Activated gamma-delta T cell treated with Interleukin-2 at 50 U/mL for 16 hours (primary cell): Measurements from ENCODE around the gene PDE6A.
A peak's percentile ranks its signal among the peaks of the same experiment; 100 is the strongest.

ENCODE experiments used
- DNase-seq: peaks from one replicate; pipeline ENCODE4 v3.0.0-alpha.2; 2020

The PDE6A gene

DNA sequence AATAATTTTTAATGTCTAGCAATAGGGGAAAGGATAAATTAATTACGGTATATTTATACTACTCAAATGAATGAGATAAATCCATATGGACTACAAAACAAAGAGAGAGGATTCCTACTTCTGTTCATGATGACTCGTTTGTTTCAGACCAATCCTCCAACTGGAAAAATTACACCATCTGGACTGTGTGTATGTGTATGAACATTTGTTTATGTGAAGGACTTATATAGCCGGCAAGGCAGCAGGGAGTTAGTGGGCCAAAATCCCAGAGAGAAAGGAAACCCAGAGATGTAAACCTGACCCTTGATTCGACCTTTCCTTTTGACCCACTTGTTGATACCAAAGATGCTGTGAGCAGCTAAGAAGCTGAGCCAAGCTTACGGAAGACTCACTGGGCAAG lies 20.1 kb downstream of the PDE6A start:
- no peak for DNase-seq

DNA sequence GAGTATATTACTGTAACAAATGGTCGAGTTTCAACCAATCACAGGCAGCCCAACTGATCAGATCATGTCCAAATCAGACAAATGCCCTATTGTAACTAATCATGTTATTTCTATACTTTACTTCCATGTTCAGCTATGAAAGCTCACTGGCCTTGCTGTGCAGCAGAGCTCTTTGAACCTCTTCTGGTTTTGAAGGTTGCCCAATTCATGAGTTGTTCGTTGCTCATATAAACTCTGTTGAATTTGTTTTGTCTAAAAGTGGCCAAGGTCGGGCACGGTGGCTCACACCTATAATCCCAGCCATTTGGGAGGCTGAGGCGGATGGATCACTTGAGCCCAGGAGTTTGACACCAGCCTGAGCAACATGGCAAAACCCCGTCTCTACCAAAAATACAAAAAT lies 21.6 kb downstream of the PDE6A start:
- DNase-seq, result no peak

DNA sequence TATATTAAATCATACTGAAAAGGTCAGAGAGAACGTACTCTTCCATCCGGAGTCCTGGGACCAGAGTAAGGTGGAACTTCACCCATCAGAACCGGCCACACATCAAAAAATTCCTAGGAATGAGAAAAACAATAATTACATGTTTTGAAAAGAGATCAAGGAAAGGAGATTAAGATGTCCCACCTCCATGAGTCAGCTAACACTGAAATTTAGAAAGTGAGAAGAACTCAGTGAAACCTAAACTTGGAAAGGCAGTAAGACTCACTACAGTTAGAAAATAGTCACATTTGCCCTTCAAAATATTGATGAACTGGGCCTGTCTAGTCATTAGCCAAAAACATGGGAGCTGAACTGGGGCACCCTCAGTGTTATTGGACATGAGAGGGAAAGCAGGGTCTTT lies 23.0 kb downstream of the PDE6A start:
- no peak for DNase-seq

DNA sequence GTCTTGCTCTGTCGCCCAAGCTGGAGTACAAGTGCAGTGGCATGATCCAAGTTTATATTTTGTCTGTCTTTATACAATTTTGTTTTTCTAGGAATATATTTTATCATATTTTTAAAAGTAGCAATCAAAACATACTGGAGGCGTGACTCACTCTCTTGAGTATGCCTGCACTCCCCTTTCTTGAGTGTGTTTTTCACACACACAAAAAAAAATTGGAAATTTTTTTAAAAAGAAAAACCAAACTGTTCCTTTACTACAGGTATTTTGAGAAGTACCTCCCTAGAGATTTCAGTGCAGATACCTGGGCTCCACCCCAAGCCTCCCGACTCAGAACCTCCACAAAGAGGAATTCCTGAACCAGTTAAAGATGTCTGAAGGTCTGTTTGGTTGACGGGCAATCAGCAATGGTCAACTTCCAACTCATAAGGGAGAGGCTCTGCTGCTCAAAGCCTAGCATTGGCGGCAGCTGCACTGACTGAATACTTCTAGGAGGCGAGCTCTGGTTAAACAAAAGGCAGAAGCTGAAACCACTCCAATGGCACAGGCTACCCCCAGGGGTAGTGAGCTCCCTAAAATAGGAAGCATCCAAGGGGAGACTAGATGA lies 27.4 kb downstream of the PDE6A start:
- DNase-seq, result no peak

DNA sequence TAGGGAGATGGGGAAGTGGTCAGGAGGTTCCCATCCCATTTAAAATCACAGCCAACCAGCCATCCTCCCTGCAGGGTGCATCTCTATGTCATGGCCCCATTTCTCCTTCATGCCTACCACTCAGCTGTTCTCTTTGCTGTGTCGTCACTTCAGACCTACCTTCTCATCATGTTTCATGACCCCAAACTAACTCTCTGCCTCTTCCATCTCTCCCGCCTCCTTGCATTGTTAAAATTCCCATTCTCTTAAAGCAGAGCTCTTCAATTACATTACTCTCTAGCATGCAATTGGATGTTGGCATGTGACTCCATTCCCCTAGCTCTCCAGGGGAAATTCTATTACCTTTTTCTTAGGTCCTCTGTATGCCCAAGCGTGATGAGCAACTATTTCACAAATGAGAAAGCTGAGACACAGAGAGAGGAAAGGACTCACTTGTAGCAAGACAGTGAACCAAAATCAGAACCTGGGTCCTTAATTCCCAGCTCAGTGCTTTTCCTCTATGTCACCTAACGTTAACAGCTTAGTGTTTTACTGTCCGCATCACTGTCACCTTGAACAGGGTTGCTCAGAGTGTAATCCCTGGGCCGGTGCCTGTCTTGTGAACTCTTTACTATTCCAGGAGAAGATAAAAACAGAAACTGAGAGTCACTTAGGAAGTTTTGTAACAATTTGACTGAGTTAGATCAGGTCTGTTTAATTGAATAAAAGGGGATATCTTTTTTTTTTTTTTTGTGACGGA lies 28.1 kb downstream of the PDE6A start:
- DNase-seq, result no peak

DNA sequence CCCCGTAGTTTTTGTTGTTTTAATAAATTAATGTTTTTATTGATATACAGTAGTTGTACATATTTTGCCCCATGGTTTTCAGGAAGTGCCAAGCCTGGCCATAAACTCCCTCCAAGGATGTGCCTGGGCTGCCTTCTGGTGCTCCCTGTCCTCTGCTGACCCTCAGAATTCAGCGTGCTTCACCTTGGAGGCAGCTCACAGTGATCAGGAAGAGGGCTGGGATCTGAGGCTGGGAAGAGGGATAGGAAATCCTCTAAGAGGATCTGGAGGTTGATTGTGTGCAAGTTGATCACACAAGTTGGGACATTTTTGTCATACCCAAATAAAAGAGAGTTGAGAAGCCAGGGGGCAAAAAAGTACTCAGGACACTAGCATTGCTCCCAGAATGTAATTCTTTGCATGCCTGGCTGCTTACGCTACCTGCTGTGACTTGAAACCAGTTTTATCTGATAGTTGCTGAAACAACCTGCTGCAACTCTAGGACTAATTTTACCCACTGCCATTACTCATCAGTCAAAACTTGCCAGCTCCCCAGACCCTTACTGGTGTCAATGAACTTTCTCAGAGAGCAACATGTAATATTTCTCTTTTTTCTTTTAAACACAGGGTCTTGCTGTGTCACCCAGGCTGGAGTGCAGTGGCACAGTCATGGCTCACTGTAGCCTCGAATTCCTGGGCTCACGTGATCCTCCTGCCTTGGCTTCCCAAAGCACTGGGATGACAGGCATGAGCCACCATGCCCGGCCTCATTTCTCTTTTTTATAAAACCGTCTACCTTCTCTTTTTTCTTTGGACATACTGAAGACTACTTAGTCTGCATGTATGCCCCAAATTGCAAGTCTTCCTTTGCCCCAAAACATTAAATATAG lies 29.0 kb downstream of the PDE6A start:
- no peak for DNase-seq

DNA sequence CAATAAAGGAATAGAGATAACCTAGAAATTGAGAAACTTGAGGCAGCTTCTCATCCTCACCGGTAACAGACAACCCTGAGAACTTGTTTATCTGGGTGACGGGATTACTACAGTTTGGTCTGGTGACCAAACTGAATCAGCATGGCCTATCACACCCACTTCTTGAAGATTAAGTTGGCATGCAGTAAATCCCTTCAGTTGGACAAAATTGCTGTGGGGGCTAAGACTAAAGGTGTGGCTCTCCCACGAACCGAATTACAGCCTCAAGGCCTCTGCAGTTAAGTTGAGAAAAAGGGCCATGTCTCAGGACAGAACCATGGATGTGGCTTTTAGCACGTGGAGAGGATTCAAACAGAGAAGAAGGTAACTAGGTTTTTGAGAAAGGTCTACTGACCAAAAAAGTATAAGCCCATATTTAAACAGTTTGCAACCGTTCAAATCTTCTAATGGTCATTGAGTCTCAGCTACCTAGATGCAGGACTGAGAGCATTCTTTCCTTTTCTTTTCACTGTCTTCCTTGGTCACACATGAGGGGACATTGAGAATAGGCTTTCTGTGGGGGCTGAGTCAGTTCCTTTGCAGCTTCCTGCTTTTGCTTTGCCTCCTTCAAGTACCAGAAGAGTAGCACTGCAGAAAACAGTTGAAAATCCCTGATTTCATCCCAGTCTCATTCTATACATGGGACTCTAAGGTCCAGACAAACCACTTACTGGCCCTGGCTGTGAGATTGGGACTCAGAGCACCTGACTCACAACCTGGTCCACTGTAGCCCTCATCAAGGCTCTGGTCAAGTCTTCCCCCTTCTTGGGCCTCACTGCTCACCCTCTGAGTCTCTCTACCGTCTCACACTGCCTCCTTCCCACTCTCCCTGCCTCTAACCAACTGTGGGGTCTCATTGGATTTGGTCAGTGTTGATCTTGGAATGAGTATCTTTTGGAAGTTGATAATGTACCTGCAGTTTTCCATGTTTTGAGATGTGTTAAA lies 30.9 kb downstream of the PDE6A start:
- DNase-seq, result no peak

DNA sequence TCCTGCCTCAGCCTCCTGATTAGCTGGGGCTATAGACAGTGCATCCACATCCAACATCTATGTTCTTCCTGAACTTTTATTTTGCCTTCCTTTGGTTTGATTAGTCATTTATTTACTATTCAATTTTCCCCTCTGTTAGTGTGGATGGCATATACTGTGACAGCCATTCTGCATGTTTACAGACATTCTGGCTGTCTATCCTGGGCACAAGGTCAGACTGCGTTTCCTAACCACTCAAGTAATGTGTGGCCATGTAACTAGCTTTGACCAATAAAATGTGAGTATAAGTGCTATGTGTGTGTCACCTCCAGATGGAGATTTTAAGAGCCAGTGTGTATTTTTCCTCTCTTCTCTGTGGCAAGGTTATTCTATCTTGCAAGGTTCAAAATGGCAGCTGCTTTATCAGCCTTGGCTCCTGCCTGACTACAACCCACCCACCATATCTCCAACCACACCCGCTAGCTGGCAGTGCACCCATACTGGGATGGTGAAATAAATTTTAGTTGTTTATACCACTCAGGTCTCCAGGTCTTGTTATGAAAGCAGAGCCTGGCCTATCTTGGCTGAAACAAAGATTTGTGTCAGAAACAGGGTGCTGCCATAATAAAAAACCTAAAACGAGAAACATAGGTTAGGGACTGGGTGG lies 32.2 kb downstream of the PDE6A start:
- DNase-seq, result no peak

DNA sequence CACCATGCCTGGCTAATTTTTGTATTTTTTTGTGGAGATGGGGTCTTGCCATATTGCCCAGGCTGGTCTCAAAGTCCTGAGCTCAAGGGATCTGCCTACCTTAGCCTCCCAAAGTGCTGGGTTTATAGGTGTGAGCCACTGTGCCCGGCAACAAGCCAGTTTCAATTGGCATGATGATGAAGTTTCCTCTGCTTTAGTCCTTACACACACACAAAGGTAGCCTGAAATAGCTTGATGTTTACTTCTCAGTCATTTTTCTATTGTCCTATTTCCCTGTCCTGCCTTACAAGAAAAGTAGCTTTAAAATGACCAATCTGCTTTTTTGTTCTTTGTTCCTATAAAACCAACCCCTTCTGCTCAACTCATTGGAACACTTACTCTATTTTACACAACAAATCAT lies 33.6 kb downstream of the PDE6A start:
- DNase-seq, result no peak

DNA sequence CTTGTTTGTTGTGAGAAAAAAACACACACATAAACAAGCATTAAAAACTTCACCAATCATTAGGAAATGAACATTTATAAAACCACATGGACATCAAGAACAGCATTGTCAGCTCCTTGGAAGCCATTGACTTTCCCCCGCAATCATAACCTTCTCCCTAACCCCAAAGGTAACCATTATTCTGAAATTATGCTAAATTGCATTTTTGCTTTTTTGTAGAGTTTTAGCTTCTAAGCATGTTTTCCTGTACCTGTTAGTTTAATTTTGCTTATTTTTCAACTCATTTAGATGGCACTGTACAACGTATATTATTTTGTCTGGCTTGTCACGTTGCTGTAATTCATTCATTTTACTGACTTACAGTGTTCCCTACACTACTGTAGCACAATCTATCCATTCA lies 36.8 kb downstream of the PDE6A start:
- no peak for DNase-seq

DNA sequence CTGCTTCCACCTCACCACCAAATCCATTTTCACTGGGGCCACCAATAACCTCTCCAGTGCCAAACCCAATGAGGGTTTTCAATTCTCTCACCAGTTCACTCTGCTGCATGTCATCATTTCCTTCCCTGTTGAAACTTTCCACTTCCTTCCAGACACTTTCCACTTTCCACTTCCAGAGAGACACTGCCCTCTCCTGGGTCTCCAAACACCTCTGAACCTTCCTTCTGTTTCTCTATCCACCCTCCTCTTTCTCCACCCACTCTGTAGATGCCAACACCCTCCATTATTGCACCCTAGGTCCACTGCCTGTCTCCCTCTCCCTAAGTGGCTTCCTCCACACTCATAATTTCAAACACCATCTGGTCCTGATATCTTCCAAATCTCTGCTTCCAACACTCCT lies 39.6 kb downstream of the PDE6A start:
- no peak for DNase-seq

DNA sequence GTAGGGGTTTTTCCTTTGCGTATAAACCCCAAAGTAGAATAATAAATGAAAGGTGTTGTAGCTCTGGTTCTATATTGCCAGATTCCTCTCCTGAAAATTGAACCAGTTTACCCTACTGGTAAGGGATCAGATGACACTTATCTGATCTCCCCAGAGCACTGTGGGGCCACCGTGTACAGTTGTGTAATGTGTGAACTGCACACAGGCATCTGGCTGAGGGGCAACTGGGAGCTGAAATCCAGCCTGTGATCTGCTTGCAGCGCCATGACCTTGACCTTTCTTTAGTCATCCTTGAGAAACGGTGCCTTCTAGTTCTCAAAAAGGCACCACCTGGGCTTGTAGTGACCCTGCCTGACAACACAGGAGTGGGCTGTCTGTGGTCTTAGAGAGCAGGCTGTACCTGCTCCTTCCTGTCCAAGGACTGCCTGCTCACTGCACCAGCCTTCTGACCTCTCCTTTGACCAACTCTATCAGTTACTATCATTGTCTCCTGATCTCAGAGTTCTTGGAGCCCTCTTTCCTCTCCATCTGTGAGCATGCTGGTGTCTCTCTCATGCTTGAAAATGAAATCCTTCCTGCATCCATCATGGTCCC lies 40.2 kb downstream of the PDE6A start:
- no peak for DNase-seq

DNA sequence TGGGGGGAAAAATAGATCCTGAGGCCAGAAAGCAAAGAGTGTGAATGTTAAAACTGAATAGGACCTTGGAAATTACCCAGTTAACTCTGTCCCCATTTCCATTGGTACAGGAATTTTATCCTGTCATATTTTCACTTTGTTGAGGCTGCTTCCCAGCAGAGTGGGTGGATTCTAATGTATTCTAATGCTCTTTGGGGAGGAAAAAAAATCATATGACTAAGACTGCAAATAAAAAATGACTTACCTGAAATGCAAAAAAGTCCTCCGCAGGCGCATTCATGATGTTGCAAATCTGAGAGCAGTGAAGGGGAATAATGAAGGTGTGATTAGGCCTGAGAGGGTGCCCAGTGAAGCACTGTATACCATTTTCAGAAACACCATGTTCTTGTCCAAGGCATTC lies 41.2 kb downstream of the PDE6A start:
- DNase-seq, result no peak

DNA sequence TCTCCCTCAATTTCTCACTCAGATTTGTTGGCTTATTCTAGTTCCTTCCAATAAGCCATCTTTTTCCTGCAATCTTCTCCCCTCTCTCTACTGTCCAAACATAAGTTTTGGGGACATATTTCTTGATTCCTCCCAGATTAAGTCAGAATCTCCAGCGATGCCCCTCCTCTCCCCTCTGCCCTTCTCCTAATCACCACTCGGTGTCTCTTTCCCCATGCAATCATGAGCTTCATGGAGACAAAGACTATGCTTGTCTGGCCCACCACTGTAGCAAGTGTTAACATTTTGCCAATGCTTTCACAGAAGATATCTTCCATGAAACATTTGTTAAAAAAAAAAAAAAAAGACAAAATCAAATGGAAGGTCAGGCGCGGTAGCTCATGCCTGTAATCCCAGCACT lies 42.4 kb downstream of the PDE6A start:
- DNase-seq, result no peak

DNA sequence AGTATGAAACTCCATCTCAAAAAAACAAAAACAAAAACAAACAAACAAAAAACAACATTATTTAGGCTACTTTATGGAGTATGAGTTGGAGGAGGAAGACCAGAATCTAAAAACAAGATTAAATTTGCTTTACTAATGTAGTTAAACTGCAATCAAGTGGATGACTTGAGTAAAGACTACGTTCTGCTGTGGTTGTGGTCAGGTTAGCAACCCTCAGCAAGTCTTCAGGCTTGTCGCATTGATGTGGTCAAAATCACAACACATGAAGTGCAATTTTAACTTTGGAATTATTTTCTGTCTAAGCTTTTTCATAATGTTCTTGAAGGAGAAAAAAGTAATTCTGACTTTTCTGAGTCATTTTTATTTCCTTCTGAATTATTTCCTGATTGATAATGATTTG lies 43.1 kb downstream of the PDE6A start:
- peak; percentile 5 for DNase-seq

DNA sequence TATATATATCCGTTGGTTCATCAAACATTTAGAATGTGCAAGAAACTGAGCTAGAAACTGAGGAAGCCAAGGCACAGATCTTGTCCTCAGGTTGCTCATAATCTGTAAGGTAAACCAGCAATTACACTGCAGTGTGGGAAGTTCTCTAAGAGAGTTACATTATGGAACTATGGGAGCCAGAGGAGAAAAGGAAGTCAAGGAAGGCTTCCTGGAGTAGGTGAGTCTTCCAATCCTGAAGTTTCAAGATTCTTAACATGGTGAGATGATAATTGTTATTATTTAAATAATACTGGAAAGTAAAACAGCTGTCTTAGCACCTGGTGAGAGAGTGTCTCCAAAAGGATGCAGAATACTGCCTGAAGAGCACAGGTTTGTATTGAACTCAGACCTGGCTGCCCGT lies 44.2 kb downstream of the PDE6A start:
- DNase-seq, result no peak

DNA sequence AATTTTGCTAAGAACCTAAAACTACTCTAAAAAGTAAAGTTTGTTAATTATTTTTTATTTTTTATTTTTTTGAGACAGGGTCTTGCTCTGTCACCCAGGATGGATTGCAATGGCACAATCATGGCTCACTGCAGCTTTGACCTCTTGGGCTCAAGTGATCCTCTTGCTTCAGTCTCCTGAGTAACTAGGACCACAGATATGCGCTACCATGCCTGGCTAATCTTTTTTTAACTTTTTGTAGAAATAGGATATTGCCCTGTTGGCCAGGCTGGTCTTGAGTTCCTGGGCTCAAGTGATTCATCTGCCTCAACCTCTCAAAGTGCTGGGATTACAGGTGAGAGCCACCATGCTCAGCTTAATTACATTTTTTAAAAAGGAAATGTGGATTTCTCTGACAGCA lies 45.8 kb downstream of the PDE6A start:
- DNase-seq, result no peak

DNA sequence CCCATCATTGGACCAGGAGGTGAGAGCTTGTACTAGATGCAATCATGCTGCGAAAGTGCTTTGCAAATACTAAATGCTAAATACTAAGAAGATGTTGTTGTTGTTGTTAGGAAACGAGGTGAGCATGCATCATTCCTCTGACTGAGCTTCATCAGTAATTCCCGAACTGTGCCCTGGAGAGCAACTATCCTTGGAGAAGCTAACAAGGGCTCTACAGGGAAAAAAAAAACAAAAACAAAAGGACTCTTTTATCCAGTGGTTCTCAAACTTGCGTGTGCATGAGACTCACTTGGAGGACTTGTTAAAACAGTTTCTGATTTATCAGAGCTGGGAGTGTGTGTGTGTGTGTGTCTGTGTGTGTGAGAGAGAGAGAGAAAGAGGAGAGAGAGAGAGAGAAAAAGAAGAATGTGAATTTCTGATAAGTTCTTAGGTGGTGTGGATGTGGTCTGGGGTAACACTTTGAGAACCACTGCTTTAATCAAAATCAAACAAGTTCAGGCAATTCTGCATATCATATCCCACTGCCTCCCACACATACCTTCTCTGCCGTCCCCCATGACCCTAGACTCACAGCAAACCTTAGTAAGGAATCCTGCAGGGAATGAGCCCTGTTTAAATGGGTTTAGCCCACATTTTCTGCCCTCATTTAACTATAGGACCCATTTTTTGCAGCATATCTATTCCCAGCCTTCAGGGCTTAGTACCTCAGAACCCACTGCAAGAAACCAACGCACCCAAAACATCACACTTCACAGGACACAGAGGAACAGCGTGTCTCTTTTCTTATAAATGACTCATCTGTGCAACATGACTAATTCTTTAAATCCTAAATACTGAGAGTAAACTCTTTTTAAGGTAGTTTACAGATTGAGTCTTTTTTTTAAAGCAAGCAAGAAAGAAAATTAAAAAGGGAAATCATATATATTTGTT lies 48.9 kb downstream of the PDE6A start:
- DNase-seq, result no peak

DNA sequence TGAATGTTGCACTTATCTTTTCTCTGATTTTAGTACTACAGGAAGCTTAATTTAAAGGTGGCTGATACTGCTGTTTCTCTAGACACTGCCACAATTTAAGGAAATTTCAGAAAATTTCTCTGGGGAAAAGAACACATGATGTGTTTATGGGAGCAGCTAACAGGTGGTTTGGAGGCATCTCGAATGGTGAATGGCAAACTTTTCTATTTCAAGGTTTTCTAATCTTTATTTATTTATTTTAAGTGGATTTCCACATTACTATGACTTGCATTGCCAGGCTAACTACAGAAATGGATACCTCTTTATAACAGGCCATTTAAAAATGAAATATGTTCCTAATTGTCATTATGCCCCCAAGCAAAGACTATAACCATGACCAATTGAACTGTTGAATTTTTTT lies 50.4 kb downstream of the PDE6A start:
- DNase-seq, result no peak

DNA sequence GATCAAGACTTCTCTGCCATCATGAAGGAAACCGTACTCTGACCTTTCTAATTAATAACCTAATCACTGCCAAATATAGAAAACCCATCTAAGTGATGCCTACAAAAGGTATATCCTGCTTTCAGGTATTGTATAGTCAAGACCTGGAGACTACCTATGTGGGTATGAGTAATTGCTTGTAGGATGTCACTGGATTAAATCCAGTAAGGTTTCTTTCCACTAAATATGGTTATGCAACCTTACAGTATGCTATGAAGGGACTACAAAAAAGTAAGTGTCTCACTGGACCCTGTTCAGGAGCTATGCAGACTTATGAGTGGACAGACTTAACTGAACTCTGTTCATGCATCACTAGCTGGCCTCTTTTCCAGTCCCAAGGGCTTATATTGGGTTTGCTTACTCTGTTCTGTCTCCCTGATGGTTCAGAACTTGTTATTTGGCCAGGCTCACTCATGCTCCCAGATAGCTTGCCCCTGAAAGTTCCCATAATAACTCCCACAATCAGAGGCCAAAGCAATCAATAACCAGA lies 51.1 kb downstream of the PDE6A start:
- no peak for DNase-seq
